Stomach smooth muscle (tissue), 2 donors: ENCODE results near the gene UBE3A.

Source experiments
- H3K27ac ChIP-seq: one replicate; pipeline ENCODE4 v1.7.0; 2013; ENCODE audit warnings: mild to moderate bottlenecking, low read length, inconsistent platforms
- H3K27me3 ChIP-seq, 2 donors: one replicate each; pipeline ENCODE4 v1.7.0; 2013; ENCODE audit warnings: low read length in 2 of 2; ENCODE audit not compliant: insufficient read depth in 2 of 2, control insufficient read depth in 1 of 2
- H3K36me3 ChIP-seq, 2 donors: one replicate each; pipeline ENCODE4 v1.7.0; 2013; ENCODE audit warnings: low read length in 2 of 2; ENCODE audit not compliant: control insufficient read depth in 2 of 2, insufficient read depth in 2 of 2
- H3K4me1 ChIP-seq: one replicate; pipeline ENCODE4 v1.7.0; 2013; ENCODE audit warnings: low read length; ENCODE audit not compliant: control insufficient read depth, insufficient read depth
- H3K4me3 ChIP-seq, 2 donors: one replicate each; pipeline ENCODE4 v1.7.0; 2013; ENCODE audit warnings: low read length in 2 of 2
- H3K9ac ChIP-seq, 2 donors: one replicate each; pipeline ENCODE4 v1.7.0; 2013; ENCODE audit warnings: low read length in 2 of 2, mild to moderate bottlenecking in 1 of 2
- H3K9me3 ChIP-seq, 2 donors: one replicate each; pipeline ENCODE4 v1.7.0; 2013; ENCODE audit warnings: low read length in 2 of 2; ENCODE audit not compliant: control insufficient read depth in 2 of 2
- donor health status: healthy.
- donor health status: Pancreatic carcinoma.

The UBE3A gene

GRCh38 chr15:25406261-25406660 lies 32.6 kb downstream of the UBE3A start:
- Histone ChIP-seq H3K9ac (no peak overlapping the region), H3K27me3 (no peaks in the 10 kb centered on the region), H3K4me3 (no peak overlapping the region), H3K4me1 (peaks cover 8% of the 10 kb centered on the region), H3K27ac (no peak overlapping the region), H3K9me3 (peaks cover 0 to 9% of the 10 kb centered on the region in 2 donors), H3K36me3 (peaks cover 10 to 17% of the 10 kb centered on the region in 2 donors)

GRCh38 chr15:25403771-25404170 lies 35.1 kb downstream of the UBE3A start:
- no peak overlapping the region for H3K27ac ChIP-seq
- H3K27me3 ChIP-seq: no peaks in the 10 kb centered on the region
- H3K36me3 ChIP-seq: peaks cover 10 to 17% of the 10 kb centered on the region in 2 donors
- no peak overlapping the region for H3K9ac ChIP-seq
- no peak overlapping the region for H3K4me3 ChIP-seq
- peaks cover 8% of the 10 kb centered on the region for H3K4me1 ChIP-seq
- peaks cover 0 to 9% of the 10 kb centered on the region in 2 donors for H3K9me3 ChIP-seq

- H3K27me3 ChIP-seq: no peaks in the 10 kb centered on the region
- H3K36me3 ChIP-seq: peaks cover 10 to 17% of the 10 kb centered on the region in 2 donors
- no peak overlapping the region for H3K4me3 ChIP-seq
- H3K9ac ChIP-seq: no peak overlapping the region
- H3K27ac ChIP-seq: no peak overlapping the region
- H3K4me1 ChIP-seq: peaks cover 7% of the 10 kb centered on the region
- H3K9me3 ChIP-seq: peaks cover 0 to 9% of the 10 kb centered on the region in 2 donors
These were observed 36.5 kb downstream of the UBE3A start for GRCh38 chr15:25402342-25402741.

- H3K27ac ChIP-seq: no peak overlapping the region
- H3K9ac ChIP-seq: no peak overlapping the region
- no peaks in the 10 kb centered on the region for H3K27me3 ChIP-seq
- peaks cover 0 to 9% of the 10 kb centered on the region in 2 donors for H3K9me3 ChIP-seq
- H3K4me1 ChIP-seq: no peaks in the 10 kb centered on the region
- peaks cover 10 to 17% of the 10 kb centered on the region in 2 donors for H3K36me3 ChIP-seq
- no peak overlapping the region for H3K4me3 ChIP-seq
These were observed 37.3 kb downstream of the UBE3A start for GRCh38 chr15:25401501-25401900.

GRCh38 chr15:25397100-25397499 lies 41.7 kb downstream of the UBE3A start:
- H3K36me3 ChIP-seq: peaks cover 3 to 6% of the 10 kb centered on the region in 2 donors
- no peaks in the 10 kb centered on the region for H3K4me1 ChIP-seq
- H3K9ac ChIP-seq: no peak overlapping the region
- no peak overlapping the region for H3K27ac ChIP-seq
- peaks cover 0 to 4% of the 10 kb centered on the region in 2 donors for H3K9me3 ChIP-seq
- no peak overlapping the region for H3K4me3 ChIP-seq
- H3K27me3 ChIP-seq: no peaks in the 10 kb centered on the region

DNA sequence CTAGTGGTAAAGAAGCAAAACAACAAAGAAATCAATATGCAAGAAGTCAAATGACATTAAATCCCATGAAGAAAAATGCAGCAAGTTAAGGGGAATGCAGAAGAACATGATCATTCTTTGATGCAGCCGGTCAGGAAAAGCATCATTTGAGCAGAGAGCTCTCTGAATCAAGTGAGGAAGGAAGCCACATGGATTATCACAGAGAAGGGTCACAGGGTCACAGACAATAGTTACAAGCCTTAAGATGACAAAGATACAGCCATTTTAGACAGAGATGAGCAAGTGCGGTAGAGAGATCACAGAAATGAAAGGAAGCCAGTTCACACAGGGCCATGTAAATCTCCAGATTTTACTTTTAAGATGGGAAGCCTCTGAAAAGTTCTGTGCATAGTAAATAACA lies 43.9 kb downstream of the UBE3A start:
- Histone ChIP-seq H3K9ac (no peak overlapping the region), H3K27ac (no peak overlapping the region), H3K36me3 (peaks cover 0 to 4% of the 10 kb centered on the region in 2 donors), H3K4me1 (no peaks in the 10 kb centered on the region), H3K9me3 (no peaks in the 10 kb centered on the region), H3K27me3 (no peaks in the 10 kb centered on the region), H3K4me3 (no peak overlapping the region)

GRCh38 chr15:25392806-25393205 lies 46.0 kb downstream of the UBE3A start:
- no peaks in the 10 kb centered on the region for H3K9me3 ChIP-seq
- no peaks in the 10 kb centered on the region for H3K27me3 ChIP-seq
- H3K27ac ChIP-seq: no peak overlapping the region

DNA sequence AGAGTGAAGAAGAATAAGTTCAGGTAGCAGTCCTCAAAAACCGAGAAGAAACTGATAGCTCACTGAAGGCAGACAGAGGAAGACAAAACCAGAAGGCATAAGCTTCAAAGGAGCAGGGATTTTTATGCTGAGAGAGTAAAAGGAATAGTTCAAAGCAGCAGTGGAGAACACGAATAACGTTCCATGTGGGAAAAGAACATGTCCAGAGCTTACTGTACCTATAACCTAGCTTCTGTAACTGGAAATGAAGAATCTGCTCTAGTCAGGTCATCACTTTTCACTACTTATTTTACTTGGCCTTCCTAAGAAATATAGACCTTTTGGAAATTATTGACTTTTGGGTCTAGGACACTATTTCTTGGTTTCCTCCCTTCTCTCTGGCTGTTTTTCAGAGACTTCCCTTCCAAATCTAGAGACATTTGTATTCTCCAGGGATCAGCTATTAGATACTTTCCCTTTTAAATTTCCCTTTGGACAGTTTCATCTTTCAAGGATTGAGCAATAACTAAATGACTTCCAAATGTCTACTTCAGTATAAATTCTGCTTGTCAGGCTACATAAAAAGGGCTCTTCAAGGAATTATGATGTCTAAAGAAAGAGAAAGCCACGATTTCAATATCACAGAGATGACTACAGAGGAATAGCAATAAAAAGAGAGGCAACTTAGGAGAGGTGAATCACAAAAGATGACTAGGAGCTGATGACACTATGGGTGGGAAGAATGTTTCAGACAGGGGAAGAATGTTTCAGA lies 46.7 kb downstream of the UBE3A start:
- Histone ChIP-seq H3K27me3 (no peaks in the 10 kb centered on the region), H3K36me3 (peaks cover 0 to 4% of the 10 kb centered on the region in 2 donors), H3K9me3 (no peaks in the 10 kb centered on the region), H3K4me1 (no peaks in the 10 kb centered on the region), H3K9ac (no peak overlapping the region), H3K27ac (no peak overlapping the region), H3K4me3 (no peak overlapping the region)

More at GRCh38 chr15:25392806-25393205, 46.0 kb downstream of the UBE3A start:
- H3K4me3 ChIP-seq: no peak overlapping the region
- peaks cover 0 to 4% of the 10 kb centered on the region in 2 donors for H3K36me3 ChIP-seq
- no peak overlapping the region for H3K9ac ChIP-seq
- H3K4me1 ChIP-seq: no peaks in the 10 kb centered on the region

DNA sequence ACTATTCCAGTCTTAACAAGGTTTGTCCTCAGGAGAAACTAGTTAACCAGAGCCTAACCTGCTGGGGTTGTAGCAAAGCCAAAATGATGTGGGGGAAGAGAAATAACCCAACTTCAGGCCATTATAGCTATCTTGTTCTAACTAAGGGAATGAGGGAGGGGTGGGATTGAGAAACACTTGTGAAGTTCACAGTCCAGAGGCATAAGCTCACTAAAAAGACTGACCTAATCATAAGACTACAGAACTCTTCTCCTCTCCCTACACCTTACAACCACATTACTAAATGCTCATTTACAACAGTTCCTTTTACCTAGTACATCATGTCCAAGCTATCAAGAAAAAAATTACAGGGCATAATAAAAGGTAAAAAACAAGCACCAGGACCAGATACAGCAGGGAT lies 52.8 kb downstream of the UBE3A start:
- H3K4me3 ChIP-seq: no peak overlapping the region
- H3K9me3 ChIP-seq: peaks cover 0 to 2% of the 10 kb centered on the region in 2 donors
- no peak overlapping the region for H3K9ac ChIP-seq
- H3K27ac ChIP-seq: no peak overlapping the region
- H3K4me1 ChIP-seq: no peaks in the 10 kb centered on the region
- H3K27me3 ChIP-seq: no peaks in the 10 kb centered on the region
- peaks cover 0 to 3% of the 10 kb centered on the region in 2 donors for H3K36me3 ChIP-seq

DNA sequence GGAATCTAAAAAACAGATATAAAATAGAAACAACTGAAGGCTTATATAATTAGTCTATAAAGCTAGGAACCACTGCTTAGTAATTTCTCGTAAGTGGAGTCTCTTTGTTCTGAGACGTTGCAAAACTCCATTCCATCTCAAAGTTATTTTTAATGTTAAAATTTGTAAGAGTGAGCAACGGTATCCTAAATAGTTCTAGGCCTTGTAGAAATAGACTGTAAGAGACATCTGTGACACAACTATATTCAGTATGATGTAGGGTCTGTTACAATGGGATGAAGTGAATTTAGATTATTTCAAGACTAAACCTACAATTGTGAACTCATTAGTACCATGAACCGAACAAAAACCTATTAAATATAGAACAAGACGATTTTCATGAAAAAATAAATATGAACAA lies 57.2 kb downstream of the UBE3A start:
- no peak overlapping the region for H3K4me3 ChIP-seq
- peaks cover 0 to 2% of the 10 kb centered on the region in 2 donors for H3K9me3 ChIP-seq
- no peak overlapping the region for H3K9ac ChIP-seq
- H3K36me3 ChIP-seq: peaks cover 0 to 3% of the 10 kb centered on the region in 2 donors
- H3K27ac ChIP-seq: no peak overlapping the region
- H3K4me1 ChIP-seq: no peaks in the 10 kb centered on the region
- no peaks in the 10 kb centered on the region for H3K27me3 ChIP-seq

DNA sequence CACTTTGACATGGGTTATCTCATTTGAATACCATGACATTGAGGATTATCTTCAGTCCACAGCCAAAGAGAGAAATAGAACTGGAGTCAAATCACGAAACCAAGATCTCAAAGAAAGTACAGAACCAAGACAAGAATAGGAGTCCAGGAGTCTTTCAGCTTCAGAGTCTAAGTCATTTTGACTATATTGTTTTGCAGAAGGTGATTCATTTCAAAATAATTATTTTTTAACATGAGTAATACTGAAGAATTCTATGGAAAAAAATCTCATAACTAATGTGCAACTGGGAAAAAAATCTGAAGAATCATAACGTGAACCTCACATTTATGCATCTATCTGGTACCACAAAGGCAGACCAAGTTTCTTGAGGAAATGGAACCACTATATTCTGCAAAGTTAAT lies 60.3 kb downstream of the UBE3A start:
- peaks cover 0 to under 1% of the 10 kb centered on the region in 2 donors for H3K9me3 ChIP-seq
- H3K27ac ChIP-seq: no peak overlapping the region
- H3K36me3 ChIP-seq: peaks cover 3 to 14% of the 10 kb centered on the region in 2 donors
- no peaks in the 10 kb centered on the region for H3K4me1 ChIP-seq
- no peaks in the 10 kb centered on the region for H3K27me3 ChIP-seq
- no peak overlapping the region for H3K9ac ChIP-seq
- no peak overlapping the region for H3K4me3 ChIP-seq
